PC-9 (cell line): ENCODE data around the gene ACYP2.

Experiments
- EZH2 ChIP-seq: fragments of 200-600 bp; sonication (generic); IDR thresholded peaks from 2 replicates; pipeline ENCODE4 v1.8.0; 2017; ENCODE audit warnings: antibody characterized with exemption, low read depth
- TF ChIP-seq, protein P1 (sequence below): fragments of 200-600 bp; sonication (generic); conservative IDR thresholded peaks from 2 replicates; pipeline ENCODE4 v1.6.1; 2017; ENCODE audit warnings: mixed run types, antibody characterized with exemption, mild to moderate bottlenecking, moderate library complexity

DNA sequence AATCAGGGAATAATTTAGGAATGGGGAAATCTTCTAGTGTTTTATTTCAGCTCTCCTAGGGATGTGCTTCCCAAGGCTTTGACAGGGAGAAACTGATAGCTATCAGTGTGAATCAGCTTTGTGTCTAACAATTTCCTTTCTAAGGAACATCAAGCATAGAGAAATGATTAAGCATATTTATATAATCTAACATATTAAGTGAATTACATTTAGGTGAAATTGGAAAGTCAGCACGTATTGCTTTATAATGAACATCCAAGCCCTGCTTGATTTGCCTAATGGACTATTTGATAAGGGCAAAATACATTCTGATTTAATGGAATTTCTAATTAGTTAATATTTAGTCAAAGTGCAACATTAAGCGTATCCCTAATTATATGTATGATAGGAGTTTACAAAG is 160.1 kb downstream of the ACYP2 start:
- TF ChIP-seq, protein P1, sequence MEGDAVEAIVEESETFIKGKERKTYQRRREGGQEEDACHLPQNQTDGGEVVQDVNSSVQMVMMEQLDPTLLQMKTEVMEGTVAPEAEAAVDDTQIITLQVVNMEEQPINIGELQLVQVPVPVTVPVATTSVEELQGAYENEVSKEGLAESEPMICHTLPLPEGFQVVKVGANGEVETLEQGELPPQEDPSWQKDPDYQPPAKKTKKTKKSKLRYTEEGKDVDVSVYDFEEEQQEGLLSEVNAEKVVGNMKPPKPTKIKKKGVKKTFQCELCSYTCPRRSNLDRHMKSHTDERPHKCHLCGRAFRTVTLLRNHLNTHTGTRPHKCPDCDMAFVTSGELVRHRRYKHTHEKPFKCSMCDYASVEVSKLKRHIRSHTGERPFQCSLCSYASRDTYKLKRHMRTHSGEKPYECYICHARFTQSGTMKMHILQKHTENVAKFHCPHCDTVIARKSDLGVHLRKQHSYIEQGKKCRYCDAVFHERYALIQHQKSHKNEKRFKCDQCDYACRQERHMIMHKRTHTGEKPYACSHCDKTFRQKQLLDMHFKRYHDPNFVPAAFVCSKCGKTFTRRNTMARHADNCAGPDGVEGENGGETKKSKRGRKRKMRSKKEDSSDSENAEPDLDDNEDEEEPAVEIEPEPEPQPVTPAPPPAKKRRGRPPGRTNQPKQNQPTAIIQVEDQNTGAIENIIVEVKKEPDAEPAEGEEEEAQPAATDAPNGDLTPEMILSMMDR: no peak
- TF ChIP-seq EZH2: no peak
